ENCODE results near the gene FAM217B. TPM values are rescaled to one million over a fixed set of nuclear protein-coding genes. Genes with fewer than 3 reads are reported as not detected.
A peak's percentile ranks its signal among the peaks of the same experiment; 100 is the strongest.

Gene FAM217B
- total RNA-seq (10 to 100 TPM; 19.3 to 47.4 (median 32.6) TPM), polyA plus RNA-seq (10 to 100 TPM; 20.4 to 28.0 TPM), total RNA-seq (19.4 reads per million, percentile 50 among the genes with 10 or more reads in this experiment)

- Histone ChIP-seq H3K9me3 (ENCODE audit: control insufficient read depth in 2 of 3, low read length in 3 of 3) (no peaks in the 10 kb centered on the region), H3K4me1 (ENCODE audit: control insufficient read depth in 2 of 2, insufficient read depth in 2 of 2, low read length in 2 of 2) (peaks cover 17 to 23% of the 10 kb centered on the region in 2 donors), H3K27me3 (ENCODE audit: control insufficient read depth in 2 of 2, insufficient read depth in 2 of 2, low read length in 2 of 2) (no peaks in the 10 kb centered on the region), H3K36me3 (ENCODE audit: control insufficient read depth in 2 of 3, insufficient read depth in 3 of 3, low read length in 3 of 3) (peaks cover 9 to 14% (median 12%) of the 10 kb centered on the region in 3 experiments), H3K27ac (ENCODE audit: low read depth, low read length) (peak within 1 kb of the TSS; percentile 79), H3K4me3 (ENCODE audit: low read length) (peak within 1 kb of the TSS; percentile 99)
- Mint-ChIP-seq H3K36me3 (peaks cover 0 to 17% (median 11%) of the 10 kb centered on the region in 5 donors), H3K9me3 (peaks cover 0 to 1% (median 0%) of the 10 kb centered on the region in 11 donors), H3K4me3 (peak within 1 kb of the TSS; percentile 96 to 99 (median 98)), H3K27ac (peak within 1 kb of the TSS; percentile 95 to 99 (median 97)), H3K27me3 (no peaks in the 10 kb centered on the region), H3K4me1 (peaks cover 29 to 65% (median 49%) of the 10 kb centered on the region in 7 donors)
- CTCF ChIA-PET: interaction anchor here (1.2 to 2.4 kb wide), 3 partner anchors 10 to 117 kb away, joined by 3 to 13 read pairs (median 12); no protein-coding TSS in a partner anchor
- ATAC-seq (peak; percentile 98), DNase-seq (peak; percentile 82 to 95 (median 86))
- intact Hi-C loops (cut with micrococcal nuclease): loop anchor here (1.0 to 10.0 kb wide), 6 partner anchors 8 to 1636 kb away; partner anchors contain the start of gene RAB22A (in 1 of the 2)
- POLR2A ChIA-PET: interaction anchor here (0.6 to 2.3 kb wide), 7 partner anchors 8 to 864 kb away, joined by 3 to 21 read pairs (median 4); no protein-coding TSS in a partner anchor
Measured at GRCh38 chr20:59940129-59940955, at the start of gene FAM217B, which contains the start of gene PPP1R3D. TSS of gene FAM217B (plus strand) at chr20:59940389. CDS start at chr20:59943944, 3,555 bp downstream. TSS of gene PPP1R3D (minus strand) at chr20:59940305. CDS start at chr20:59939931, 374 bp downstream.

GRCh38 chr20:59891581-59891980, 48.6 kb upstream of the FAM217B start:
- no peak for DNase-seq
- H3K4me3 Mint-ChIP-seq: no peak overlapping the region
- peaks cover 0 to 4% (median 0%) of the 10 kb centered on the region in 5 donors for H3K27me3 Mint-ChIP-seq
- ChIA-PET CTCF (no interaction called here), POLR2A (no interaction called here)
- no peaks in the 10 kb centered on the region for H3K9me3 ChIP-seq (ENCODE audit: control insufficient read depth in 2 of 3, low read length in 3 of 3)
- no peaks in the 10 kb centered on the region for H3K4me1 ChIP-seq (ENCODE audit: control insufficient read depth in 2 of 2, insufficient read depth in 2 of 2, low read length in 2 of 2)
- H3K27ac ChIP-seq (ENCODE audit: low read depth, low read length): no peak overlapping the region
- H3K4me3 ChIP-seq (ENCODE audit: low read length): no peak overlapping the region
- no peaks in the 10 kb centered on the region for H3K36me3 ChIP-seq (ENCODE audit: control insufficient read depth in 2 of 3, insufficient read depth in 3 of 3, low read length in 3 of 3)
- no peak for ATAC-seq
- H3K27ac Mint-ChIP-seq: peak overlapping the region in 2 of 9 donors; percentile 28 to 34
- peaks cover 0 to 3% (median 0%) of the 10 kb centered on the region in 11 donors for H3K9me3 Mint-ChIP-seq
- H3K36me3 Mint-ChIP-seq: peaks cover 0 to 7% (median 0%) of the 10 kb centered on the region in 5 donors
- intact Hi-C loops (cut with micrococcal nuclease): no loop called here
- peaks cover 0 to 4% of the 10 kb centered on the region in 2 donors for H3K27me3 ChIP-seq (ENCODE audit: control insufficient read depth in 2 of 2, insufficient read depth in 2 of 2, low read length in 2 of 2)
- H3K4me1 Mint-ChIP-seq: no peaks in the 10 kb centered on the region

GRCh38 chr20:59895908-59896307, 44.3 kb upstream of the FAM217B start:
- Histone ChIP-seq H3K36me3 (ENCODE audit: control insufficient read depth in 2 of 3, insufficient read depth in 3 of 3, low read length in 3 of 3) (no peaks in the 10 kb centered on the region), H3K4me1 (ENCODE audit: control insufficient read depth in 2 of 2, insufficient read depth in 2 of 2, low read length in 2 of 2) (no peaks in the 10 kb centered on the region), H3K27me3 (ENCODE audit: control insufficient read depth in 2 of 2, insufficient read depth in 2 of 2, low read length in 2 of 2) (peaks cover 0 to 4% of the 10 kb centered on the region in 2 donors), H3K9me3 (ENCODE audit: control insufficient read depth in 2 of 3, low read length in 3 of 3) (no peaks in the 10 kb centered on the region), H3K4me3 (ENCODE audit: low read length) (no peak overlapping the region), H3K27ac (ENCODE audit: low read depth, low read length) (no peak overlapping the region)
- POLR2A ChIA-PET: no interaction called here
- ATAC-seq (no peak), DNase-seq (no peak)
- CTCF ChIA-PET: no interaction called here
- Mint-ChIP-seq H3K4me3 (no peak overlapping the region), H3K27ac (no peak overlapping the region), H3K27me3 (peaks cover 0 to 8% (median 0%) of the 10 kb centered on the region in 5 donors), H3K36me3 (peaks cover 0 to 9% (median 3%) of the 10 kb centered on the region in 5 donors), H3K4me1 (no peaks in the 10 kb centered on the region), H3K9me3 (peaks cover 0 to 2% (median 0%) of the 10 kb centered on the region in 11 donors)
- intact Hi-C loops (cut with micrococcal nuclease): no loop called here

- Mint-ChIP-seq H3K27ac (no peak overlapping the region), H3K4me3 (no peak overlapping the region), H3K9me3 (peaks cover 0 to 2% (median 0%) of the 10 kb centered on the region in 11 donors), H3K4me1 (peaks cover 0 to 3% (median 0%) of the 10 kb centered on the region in 7 donors), H3K27me3 (peaks cover 0 to 15% (median 3%) of the 10 kb centered on the region in 5 donors), H3K36me3 (peaks cover 0 to 9% (median 0%) of the 10 kb centered on the region in 5 donors)
- no peaks in the 10 kb centered on the region for H3K9me3 ChIP-seq (ENCODE audit: control insufficient read depth in 2 of 3, low read length in 3 of 3)
- no peak overlapping the region for H3K27ac ChIP-seq (ENCODE audit: low read depth, low read length)
- no peaks in the 10 kb centered on the region for H3K27me3 ChIP-seq (ENCODE audit: control insufficient read depth in 2 of 2, insufficient read depth in 2 of 2, low read length in 2 of 2)
- DNase-seq (no peak), ATAC-seq (no peak)
- CTCF ChIA-PET: no interaction called here
- intact Hi-C loops (cut with micrococcal nuclease): no loop called here
- POLR2A ChIA-PET: no interaction called here
- no peaks in the 10 kb centered on the region for H3K4me1 ChIP-seq (ENCODE audit: control insufficient read depth in 2 of 2, insufficient read depth in 2 of 2, low read length in 2 of 2)
- H3K36me3 ChIP-seq (ENCODE audit: control insufficient read depth in 2 of 3, insufficient read depth in 3 of 3, low read length in 3 of 3): no peaks in the 10 kb centered on the region
- no peak overlapping the region for H3K4me3 ChIP-seq (ENCODE audit: low read length)
Measured at GRCh38 chr20:59902470-59902869, 37.7 kb upstream of the FAM217B start.

GRCh38 chr20:59903621-59904020, 36.6 kb upstream of the FAM217B start:
- H3K27me3 ChIP-seq (ENCODE audit: control insufficient read depth in 2 of 2, insufficient read depth in 2 of 2, low read length in 2 of 2): no peaks in the 10 kb centered on the region
- no peaks in the 10 kb centered on the region for H3K4me1 ChIP-seq (ENCODE audit: control insufficient read depth in 2 of 2, insufficient read depth in 2 of 2, low read length in 2 of 2)
- DNase-seq (no peak), ATAC-seq (no peak)
- Mint-ChIP-seq H3K4me1 (peaks cover 0 to 3% (median 0%) of the 10 kb centered on the region in 7 donors), H3K27me3 (peaks cover 0 to 15% (median 3%) of the 10 kb centered on the region in 5 donors), H3K36me3 (peaks cover 0 to 9% (median 0%) of the 10 kb centered on the region in 5 donors), H3K27ac (no peak overlapping the region), H3K4me3 (no peak overlapping the region), H3K9me3 (no peaks in the 10 kb centered on the region)
- intact Hi-C loops (cut with micrococcal nuclease): no loop called here
- CTCF ChIA-PET: no interaction called here
- POLR2A ChIA-PET: no interaction called here
- H3K36me3 ChIP-seq (ENCODE audit: control insufficient read depth in 2 of 3, insufficient read depth in 3 of 3, low read length in 3 of 3): no peaks in the 10 kb centered on the region
- no peak overlapping the region for H3K4me3 ChIP-seq (ENCODE audit: low read length)
- H3K27ac ChIP-seq (ENCODE audit: low read depth, low read length): no peak overlapping the region
- no peaks in the 10 kb centered on the region for H3K9me3 ChIP-seq (ENCODE audit: control insufficient read depth in 2 of 3, low read length in 3 of 3)

- Mint-ChIP-seq H3K4me3 (no peak overlapping the region), H3K27ac (no peak overlapping the region), H3K9me3 (peaks cover 0 to 2% (median 0%) of the 10 kb centered on the region in 11 donors), H3K27me3 (peaks cover 0 to 7% (median 0%) of the 10 kb centered on the region in 5 donors), H3K36me3 (peaks cover 0 to 3% (median 0%) of the 10 kb centered on the region in 5 donors), H3K4me1 (peaks cover 0 to 2% (median 0%) of the 10 kb centered on the region in 7 donors)
- H3K36me3 ChIP-seq (ENCODE audit: control insufficient read depth in 2 of 3, insufficient read depth in 3 of 3, low read length in 3 of 3): no peaks in the 10 kb centered on the region
- no peak for ATAC-seq
- no peaks in the 10 kb centered on the region for H3K9me3 ChIP-seq (ENCODE audit: control insufficient read depth in 2 of 3, low read length in 3 of 3)
- no peak overlapping the region for H3K4me3 ChIP-seq (ENCODE audit: low read length)
- H3K4me1 ChIP-seq (ENCODE audit: control insufficient read depth in 2 of 2, insufficient read depth in 2 of 2, low read length in 2 of 2): no peaks in the 10 kb centered on the region
- no peak overlapping the region for H3K27ac ChIP-seq (ENCODE audit: low read depth, low read length)
- intact Hi-C loops (cut with micrococcal nuclease): no loop called here
- POLR2A ChIA-PET: no interaction called here
- no peaks in the 10 kb centered on the region for H3K27me3 ChIP-seq (ENCODE audit: control insufficient read depth in 2 of 2, insufficient read depth in 2 of 2, low read length in 2 of 2)
- no peak for DNase-seq
- CTCF ChIA-PET: no interaction called here
Measured at GRCh38 chr20:59908855-59909254, 31.3 kb upstream of the FAM217B start.
